Measurements from ENCODE around the gene CCDC28A.
A peak's percentile ranks its signal among the peaks of the same experiment; 100 is the strongest.

Gene CCDC28A

DNA sequence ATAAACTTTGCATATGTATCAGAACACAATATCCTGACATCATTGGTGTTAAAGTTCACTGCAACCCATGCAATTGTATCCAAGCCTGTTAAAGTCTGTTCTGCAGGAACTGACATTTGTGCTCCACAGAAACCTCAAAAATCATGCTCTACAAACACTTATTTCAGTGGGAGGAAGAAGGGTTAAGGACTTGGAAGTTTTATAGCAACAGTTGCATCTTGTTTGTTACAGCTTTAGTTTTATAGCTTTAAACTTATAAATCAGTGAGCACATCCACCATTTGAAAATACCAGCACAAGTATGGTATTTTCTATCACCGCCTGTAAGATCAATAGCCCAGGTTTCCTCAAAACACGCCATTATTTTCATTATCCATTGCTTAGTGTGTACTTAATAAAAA, 23.2 kb downstream of the CCDC28A start:
- DNase-seq, result no peak

GRCh38 chr6:138797806-138798446, 24.4 kb downstream of the CCDC28A start:
- DNase-seq, result no peak

GRCh38 chr6:138800377-138801150, 27.0 kb downstream of the CCDC28A start:
- no peak for DNase-seq

- no peak for DNase-seq
Observed at GRCh38 chr6:138803331-138803730, 29.8 kb downstream of the CCDC28A start.

- DNase-seq, result no peak
Observed at GRCh38 chr6:138803861-138804260, 30.3 kb downstream of the CCDC28A start.

- no peak for DNase-seq
Observed at GRCh38 chr6:138805016-138805765, 31.6 kb downstream of the CCDC28A start.

- no peak for DNase-seq
Observed at GRCh38 chr6:138806889-138807288, 33.3 kb downstream of the CCDC28A start.

DNA sequence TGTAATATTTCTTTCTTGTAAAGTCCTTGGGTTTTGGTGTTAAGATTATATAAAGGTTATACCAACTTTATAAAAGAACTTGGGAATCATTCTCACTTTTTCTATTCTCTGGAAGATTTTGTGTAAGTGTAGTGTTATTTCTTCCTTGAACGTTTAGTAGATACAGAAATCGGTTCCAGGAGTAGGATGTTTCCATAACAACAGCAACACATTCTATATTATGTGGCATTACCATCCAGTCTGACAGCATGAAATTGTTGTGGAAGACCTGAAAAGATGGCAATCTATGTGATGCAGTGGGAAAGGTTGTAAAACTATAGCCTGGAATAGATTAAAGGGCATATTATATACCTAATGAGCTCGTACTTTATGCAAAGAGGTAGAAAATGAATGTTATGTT, 36.1 kb downstream of the CCDC28A start:
- no peak for DNase-seq

DNA sequence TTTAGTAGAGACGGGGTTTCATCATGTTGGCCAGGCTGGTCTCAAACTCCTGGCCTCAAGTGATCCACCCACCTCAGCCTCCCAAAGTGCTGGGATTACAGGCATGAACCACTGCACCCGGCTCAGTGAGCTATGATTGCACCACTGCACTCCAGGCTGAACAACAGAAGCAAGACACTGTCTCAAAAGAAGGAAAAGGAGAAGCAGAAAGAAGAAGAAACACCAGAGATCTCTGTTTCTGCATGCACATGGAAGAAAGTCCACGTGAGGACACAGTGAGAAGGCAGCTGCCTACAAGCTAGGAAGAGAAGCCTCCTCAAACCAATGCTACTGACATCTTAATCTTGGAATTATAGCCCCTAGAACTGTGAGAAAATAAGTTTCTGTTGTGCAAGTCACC, 38.3 kb downstream of the CCDC28A start:
- no peak for DNase-seq

DNA sequence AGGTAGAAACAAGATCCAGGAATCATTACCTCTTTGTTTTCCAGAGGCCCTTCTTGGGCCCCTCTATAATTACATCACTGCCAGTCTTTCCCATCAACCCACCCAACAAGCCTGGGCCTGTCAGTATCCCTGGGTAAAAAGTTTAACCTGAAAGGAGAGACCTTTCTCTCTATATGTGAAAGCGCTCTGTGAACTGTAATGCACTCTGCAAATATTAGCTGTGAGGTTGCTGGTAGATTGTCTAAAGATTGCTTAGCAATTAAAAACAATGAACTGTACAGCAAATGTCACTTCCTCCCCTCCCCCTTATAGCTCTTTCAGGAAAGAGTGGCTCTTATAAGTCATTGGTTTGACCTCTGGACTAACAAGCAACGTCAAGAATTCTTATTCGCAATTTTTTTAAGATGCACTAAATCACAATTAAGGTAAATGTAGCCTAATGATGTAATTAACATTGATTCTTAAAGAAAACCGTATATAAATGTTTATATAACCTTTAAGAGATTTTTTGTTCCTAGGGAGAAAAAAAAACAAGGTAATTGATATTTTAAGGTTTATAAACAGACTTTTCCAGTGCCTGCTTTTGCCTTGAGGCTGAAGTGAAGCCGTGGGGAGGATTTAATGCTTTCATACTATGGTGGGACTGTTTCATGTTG, 40.7 kb downstream of the CCDC28A start:
- no peak for DNase-seq

GRCh38 chr6:138815221-138815620, 41.7 kb downstream of the CCDC28A start:
- no peak for DNase-seq

DNA sequence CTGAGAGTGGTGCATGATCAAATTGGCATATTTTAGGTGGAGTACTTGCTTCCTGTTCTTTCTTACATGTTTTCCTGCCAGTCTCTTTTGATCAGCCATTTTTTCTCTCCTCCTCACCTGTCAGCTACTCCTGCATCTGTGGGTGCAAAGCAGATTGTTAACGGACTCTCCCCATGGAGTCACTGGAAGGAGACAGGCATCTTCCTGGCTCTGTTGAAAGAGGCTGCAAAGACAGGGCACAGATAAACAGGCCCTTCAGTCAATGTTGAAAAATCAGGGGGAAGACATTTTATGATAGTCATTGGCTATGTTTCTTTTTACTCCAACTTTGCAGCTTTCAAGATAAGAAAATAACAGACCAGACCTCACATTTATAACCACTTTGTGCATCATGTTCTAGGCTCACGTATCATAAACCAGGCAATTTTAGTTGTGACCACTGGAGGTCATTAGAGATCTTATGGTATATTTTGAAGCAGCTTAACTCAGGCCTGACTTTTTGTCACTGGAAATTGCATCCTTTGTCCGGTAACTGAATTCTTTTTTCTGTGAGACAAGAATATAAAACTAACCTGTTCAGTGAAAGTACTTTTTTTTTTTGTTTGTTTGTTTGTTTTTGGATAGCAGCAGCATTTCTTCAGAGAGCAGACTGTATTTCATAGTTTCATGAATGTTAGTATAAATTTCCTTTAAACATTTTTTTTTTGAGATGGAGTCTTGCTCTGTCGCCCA, 42.4 kb downstream of the CCDC28A start:
- peak in 2 of 6 experiments; percentile 48 to 51 for DNase-seq

DNA sequence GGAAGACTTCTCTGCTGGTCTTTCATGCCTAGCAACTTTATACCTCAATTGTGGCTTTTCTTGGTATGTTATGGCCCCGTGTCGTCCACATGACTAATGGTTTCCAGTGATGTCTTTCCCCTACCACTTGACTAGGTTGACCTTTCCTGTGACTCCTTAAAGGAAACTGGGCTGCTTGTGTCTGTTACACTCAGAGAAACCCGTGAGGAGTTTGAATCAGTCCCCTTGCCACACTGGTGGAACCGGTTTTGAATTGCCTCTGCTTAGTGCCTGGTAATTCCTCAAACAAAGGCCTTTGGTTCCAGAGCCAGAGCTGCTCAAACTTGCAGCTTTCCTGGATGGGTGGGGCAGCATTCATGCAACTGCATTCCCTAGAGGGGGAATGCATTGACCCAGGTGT, 44.2 kb downstream of the CCDC28A start:
- no peak for DNase-seq

DNA sequence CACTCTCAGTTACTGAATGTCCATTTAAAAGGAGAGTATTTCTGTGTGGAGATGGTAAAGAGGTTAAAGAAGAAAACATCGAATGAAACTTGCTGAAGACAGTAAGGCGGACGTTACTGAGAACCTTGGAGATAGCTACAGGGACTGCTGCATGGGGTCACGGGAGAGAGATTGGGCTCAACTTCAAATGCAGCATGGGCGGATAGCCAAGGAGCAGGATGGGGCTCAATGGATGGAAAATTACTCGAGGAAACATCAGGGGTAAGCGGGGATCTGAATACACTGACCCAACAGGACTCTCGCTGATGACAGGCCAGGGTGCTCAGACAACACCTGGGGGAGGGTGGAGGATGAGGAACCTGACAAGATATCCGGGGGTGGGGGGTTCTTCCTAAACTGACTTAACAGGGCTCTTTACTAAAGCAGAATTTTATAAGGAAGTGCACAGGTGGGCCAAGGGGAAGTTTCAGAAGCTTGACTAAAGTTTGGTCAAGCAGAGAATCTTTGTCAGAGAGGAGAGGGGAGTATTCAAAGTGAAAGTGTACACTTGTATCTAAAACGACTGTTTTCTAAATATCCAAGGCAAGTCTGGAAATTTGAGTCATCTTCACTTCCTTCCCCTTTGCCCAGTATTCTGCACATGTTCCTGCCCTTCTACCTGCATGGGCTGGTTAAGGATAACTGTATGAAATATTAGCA, 45.1 kb downstream of the CCDC28A start:
- DNase-seq, result no peak

GRCh38 chr6:138821519-138821918, 48.0 kb downstream of the CCDC28A start:
- DNase-seq, result no peak

GRCh38 chr6:138824482-138825144, 51.0 kb downstream of the CCDC28A start:
- DNase-seq, result peak in 3 of 6 experiments; percentile 11 to 15 (median 14)

- no peak for DNase-seq
Observed at GRCh38 chr6:138830248-138830647, 56.7 kb downstream of the CCDC28A start.

GRCh38 chr6:138832182-138832581, 58.6 kb downstream of the CCDC28A start:
- DNase-seq, result no peak

- DNase-seq, result no peak
Observed at GRCh38 chr6:138833816-138834539, 60.4 kb downstream of the CCDC28A start.

DNA sequence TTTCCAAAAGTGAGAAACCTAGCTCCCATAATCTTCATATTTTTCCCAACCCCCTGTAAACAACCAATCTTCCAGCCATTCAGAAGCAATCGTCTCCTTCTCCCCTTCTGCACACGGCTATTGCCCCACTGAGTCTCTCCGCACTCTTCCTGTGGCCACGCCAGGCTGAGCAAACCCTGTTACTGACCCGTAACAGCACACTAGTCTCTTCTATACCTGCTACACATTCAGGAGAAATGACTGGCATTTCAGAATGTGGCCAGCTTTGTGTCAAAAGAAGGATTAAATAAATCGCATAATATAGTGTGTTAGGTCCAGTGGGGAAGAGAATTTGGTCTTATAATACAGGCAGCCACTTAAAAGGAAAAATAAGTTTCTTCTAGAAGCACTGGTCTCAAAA, 63.7 kb downstream of the CCDC28A start:
- no peak for DNase-seq
